GM19438 (cell line): Measurements from ENCODE around the gene LUZP2.

Experiments used
- ATAC-seq: cut with Tn5 transposase; IDR thresholded peaks from one replicate; pipeline ENCODE4 v1.9.1; 2021; ENCODE audit warnings: low read depth; ENCODE audit not compliant: unreplicated experiment

Gene LUZP2

GRCh38 chr11:24794064-24794463 lies 297.2 kb downstream of the LUZP2 start:
- ATAC-seq = no peak

GRCh38 chr11:24805671-24806070 lies 308.8 kb downstream of the LUZP2 start:
- ATAC-seq = no peak

- no peak for ATAC-seq
These were observed 311.3 kb downstream of the LUZP2 start for GRCh38 chr11:24808173-24808572.

GRCh38 chr11:24819006-24819405 lies 322.2 kb downstream of the LUZP2 start:
- no peak for ATAC-seq

- no peak for ATAC-seq
These were observed 323.1 kb downstream of the LUZP2 start for GRCh38 chr11:24819863-24820434.

- ATAC-seq = no peak
These were observed 323.7 kb downstream of the LUZP2 start for GRCh38 chr11:24820541-24820940.

- ATAC-seq = no peak
These were observed 332.2 kb downstream of the LUZP2 start for GRCh38 chr11:24828938-24829605.

- no peak for ATAC-seq
These were observed 336.7 kb downstream of the LUZP2 start for GRCh38 chr11:24833573-24833972.

- ATAC-seq = no peak
These were observed 340.3 kb downstream of the LUZP2 start for GRCh38 chr11:24837112-24837511.

- ATAC-seq = no peak
These were observed 345.5 kb downstream of the LUZP2 start for GRCh38 chr11:24842308-24842707.

GRCh38 chr11:24844406-24844805 lies 347.6 kb downstream of the LUZP2 start:
- no peak for ATAC-seq

GRCh38 chr11:24848857-24849256 lies 352.0 kb downstream of the LUZP2 start:
- ATAC-seq = no peak

- ATAC-seq = no peak
These were observed 359.1 kb downstream of the LUZP2 start for GRCh38 chr11:24855951-24856350.

GRCh38 chr11:24859801-24860300 lies 363.0 kb downstream of the LUZP2 start:
- ATAC-seq = no peak

GRCh38 chr11:24861440-24861839 lies 364.6 kb downstream of the LUZP2 start:
- ATAC-seq = no peak

GRCh38 chr11:24866743-24867142 lies 369.9 kb downstream of the LUZP2 start:
- ATAC-seq = no peak

GRCh38 chr11:24870048-24870447 lies 373.2 kb downstream of the LUZP2 start:
- no peak for ATAC-seq

- ATAC-seq = no peak
These were observed 375.3 kb downstream of the LUZP2 start for GRCh38 chr11:24872186-24872585.

- ATAC-seq = no peak
These were observed 375.9 kb downstream of the LUZP2 start for GRCh38 chr11:24872651-24873311.

GRCh38 chr11:24880962-24881361 lies 384.1 kb downstream of the LUZP2 start:
- ATAC-seq = no peak

- no peak for ATAC-seq
These were observed 388.8 kb downstream of the LUZP2 start for GRCh38 chr11:24885580-24886173.
